Parathyroid adenoma (tissue), 2 donors: ENCODE results near the gene PRKG1.
"Not testable (repeated sequence)": the region's sequence is repeated elsewhere in the genome, so short reads cannot be mapped to it uniquely, and the experiment has no call there.

Experiments
- H2AFZ ChIP-seq: fragments of 300-600 bp; sonication (generic); one replicate; pipeline ENCODE4 v1.7.0; 2017; ENCODE audit warnings: antibody characterized with exemption, mild to moderate bottlenecking
- H3K27ac ChIP-seq: fragments of 300-600 bp; sonication (generic); one replicate; pipeline ENCODE4 v1.7.0; 2017
- H3K27me3 ChIP-seq: fragments of 300-600 bp; sonication (generic); one replicate; pipeline ENCODE4 v1.7.0; 2017; ENCODE audit warnings: low read length; ENCODE audit not compliant: control insufficient read depth, insufficient read depth
- H3K36me3 ChIP-seq: fragments of 300-600 bp; sonication (generic); one replicate; pipeline ENCODE4 v1.7.0; 2017; ENCODE audit warnings: low read length; ENCODE audit not compliant: control insufficient read depth, insufficient read depth
- H3K4me1 ChIP-seq: fragments of 300-600 bp; sonication (generic); one replicate; pipeline ENCODE4 v1.7.0; 2017; ENCODE audit warnings: control low read depth
- H3K4me2 ChIP-seq: fragments of 300-600 bp; sonication (generic); one replicate; pipeline ENCODE4 v1.7.0; 2017; ENCODE audit warnings: low read length
- H3K4me3 ChIP-seq: fragments of 300-600 bp; sonication (generic); one replicate; pipeline ENCODE4 v1.7.0; 2017; ENCODE audit warnings: low read depth, low read length
- H3K79me2 ChIP-seq: fragments of 300-600 bp; sonication (generic); one replicate; pipeline ENCODE4 v1.7.0; 2017; ENCODE audit warnings: control low read depth
- H3K9ac ChIP-seq: fragments of 300-600 bp; sonication (generic); one replicate; pipeline ENCODE4 v1.7.0; 2017; ENCODE audit warnings: mild to moderate bottlenecking
- H3K9me3 ChIP-seq: fragments of 300-600 bp; sonication (generic); one replicate; pipeline ENCODE4 v1.7.0; 2017; ENCODE audit warnings: low read length; ENCODE audit not compliant: control insufficient read depth
- TF ChIP-seq, protein P1 (sequence below): fragments of 300-600 bp; sonication (generic); IDR thresholded peaks from one replicate; pipeline ENCODE4 v1.7.0; 2017; ENCODE audit warnings: antibody characterized with exemption, mild to moderate bottlenecking
- donor health status: primary hyperparathyroidism.

Gene PRKG1

DNA sequence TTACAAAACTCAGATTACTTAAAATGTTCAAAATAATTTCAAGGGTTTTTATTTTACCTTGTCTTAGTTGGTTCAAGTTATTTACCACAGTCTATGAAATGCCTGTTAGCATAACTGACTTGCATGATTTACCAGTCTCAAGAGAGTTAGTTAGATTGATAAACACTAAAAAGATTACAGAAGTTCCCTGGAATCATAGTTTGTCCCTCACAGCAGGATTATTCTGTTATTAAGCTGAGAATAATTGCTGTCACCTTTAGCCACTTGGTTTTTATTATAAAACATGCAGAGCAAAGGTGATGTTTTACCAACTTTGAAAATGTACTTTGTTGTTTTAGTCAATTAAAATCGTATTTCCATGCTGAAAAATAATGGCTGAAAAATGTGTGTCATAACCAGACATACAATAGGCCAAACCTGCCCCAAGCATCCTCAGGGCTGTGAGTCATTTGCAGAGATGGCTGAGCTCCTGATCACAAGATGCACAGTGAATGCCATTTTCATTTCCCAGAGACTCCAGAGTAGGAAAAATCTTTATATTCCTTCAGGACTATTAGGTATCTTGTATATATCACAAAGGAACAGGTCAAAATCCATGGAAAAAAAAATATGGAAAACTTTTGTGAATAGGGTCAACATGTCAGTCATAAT lies 1152.0 kb downstream of the PRKG1 start:
- H3K4me3 ChIP-seq = no peak overlapping the region

GRCh38 chr10:52228556-52228955 lies 1154.3 kb downstream of the PRKG1 start:
- H3K36me3 ChIP-seq = no peaks in the 10 kb centered on the region
- TF ChIP-seq, protein P1, sequence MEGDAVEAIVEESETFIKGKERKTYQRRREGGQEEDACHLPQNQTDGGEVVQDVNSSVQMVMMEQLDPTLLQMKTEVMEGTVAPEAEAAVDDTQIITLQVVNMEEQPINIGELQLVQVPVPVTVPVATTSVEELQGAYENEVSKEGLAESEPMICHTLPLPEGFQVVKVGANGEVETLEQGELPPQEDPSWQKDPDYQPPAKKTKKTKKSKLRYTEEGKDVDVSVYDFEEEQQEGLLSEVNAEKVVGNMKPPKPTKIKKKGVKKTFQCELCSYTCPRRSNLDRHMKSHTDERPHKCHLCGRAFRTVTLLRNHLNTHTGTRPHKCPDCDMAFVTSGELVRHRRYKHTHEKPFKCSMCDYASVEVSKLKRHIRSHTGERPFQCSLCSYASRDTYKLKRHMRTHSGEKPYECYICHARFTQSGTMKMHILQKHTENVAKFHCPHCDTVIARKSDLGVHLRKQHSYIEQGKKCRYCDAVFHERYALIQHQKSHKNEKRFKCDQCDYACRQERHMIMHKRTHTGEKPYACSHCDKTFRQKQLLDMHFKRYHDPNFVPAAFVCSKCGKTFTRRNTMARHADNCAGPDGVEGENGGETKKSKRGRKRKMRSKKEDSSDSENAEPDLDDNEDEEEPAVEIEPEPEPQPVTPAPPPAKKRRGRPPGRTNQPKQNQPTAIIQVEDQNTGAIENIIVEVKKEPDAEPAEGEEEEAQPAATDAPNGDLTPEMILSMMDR = no peak
- H3K4me3 ChIP-seq = no peak overlapping the region
- H3K4me1 ChIP-seq = peaks cover 4% of the 10 kb centered on the region
- H3K4me2 ChIP-seq = no peak overlapping the region
- no peaks in the 10 kb centered on the region for H3K79me2 ChIP-seq
- H3K9ac ChIP-seq = no peak overlapping the region
- H2AFZ ChIP-seq = no peak overlapping the region
- no peak overlapping the region for H3K27ac ChIP-seq
- no peaks in the 10 kb centered on the region for H3K9me3 ChIP-seq
- H3K27me3 ChIP-seq = no peaks in the 10 kb centered on the region

More for the DNA sequence above, 1152.0 kb downstream of the PRKG1 start:
- H3K36me3 ChIP-seq = no peaks in the 10 kb centered on the region
- no peak overlapping the region for H3K9ac ChIP-seq
- no peak overlapping the region for H3K27ac ChIP-seq
- no peaks in the 10 kb centered on the region for H3K79me2 ChIP-seq
- TF ChIP-seq, protein P1 = no peak
- no peaks in the 10 kb centered on the region for H3K4me1 ChIP-seq
- H3K4me2 ChIP-seq = no peak overlapping the region
- no peaks in the 10 kb centered on the region for H3K27me3 ChIP-seq
- no peaks in the 10 kb centered on the region for H3K9me3 ChIP-seq
- no peak overlapping the region for H2AFZ ChIP-seq

GRCh38 chr10:52229291-52229931 lies 1155.1 kb downstream of the PRKG1 start:
- H3K9me3 ChIP-seq = no peaks in the 10 kb centered on the region
- H3K27me3 ChIP-seq = no peaks in the 10 kb centered on the region
- no peak overlapping the region for H3K9ac ChIP-seq
- H2AFZ ChIP-seq = no peak overlapping the region
- no peaks in the 10 kb centered on the region for H3K79me2 ChIP-seq
- H3K4me1 ChIP-seq = peaks cover 4% of the 10 kb centered on the region
- H3K4me2 ChIP-seq = no peak overlapping the region
- no peaks in the 10 kb centered on the region for H3K36me3 ChIP-seq
- TF ChIP-seq, protein P1 = no peak
- no peak overlapping the region for H3K4me3 ChIP-seq
- H3K27ac ChIP-seq = no peak overlapping the region

DNA sequence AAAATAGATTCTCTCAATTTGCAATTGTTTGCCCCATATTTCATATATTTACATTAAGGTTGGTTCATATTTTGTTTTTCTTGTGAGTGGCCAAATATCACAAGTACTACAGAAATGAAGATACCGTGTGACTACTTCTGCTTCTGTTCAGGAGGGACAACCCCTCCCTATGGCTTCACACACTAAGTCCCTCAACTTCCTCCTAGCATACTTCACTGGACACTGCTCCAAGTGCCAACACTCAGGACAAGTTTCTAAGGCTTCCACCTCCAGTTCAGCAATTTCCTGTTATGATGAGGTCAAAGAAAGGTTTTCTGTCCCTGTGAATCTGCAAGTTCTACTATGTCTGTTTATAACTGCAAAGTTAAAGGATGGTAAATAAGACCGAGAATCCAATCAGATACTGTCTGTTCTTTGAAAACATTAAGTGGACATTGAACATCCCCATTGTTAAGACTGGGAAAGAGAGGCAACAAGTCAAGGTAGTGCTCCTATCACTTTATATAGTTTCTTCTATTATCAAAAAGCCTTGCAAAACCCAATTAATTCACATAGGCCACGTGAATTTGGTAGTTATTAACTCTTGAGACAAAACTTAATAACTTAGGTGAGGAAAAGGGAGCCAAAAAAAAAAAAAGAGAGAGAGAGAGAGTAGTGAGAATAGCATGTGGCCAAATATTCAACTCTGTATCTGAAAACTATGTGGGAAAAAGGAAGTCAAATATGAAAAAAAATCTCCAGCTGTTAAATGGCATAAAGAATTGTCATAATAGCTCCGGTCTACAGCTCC lies 1158.5 kb downstream of the PRKG1 start:
- H3K9me3 ChIP-seq = no peaks in the 10 kb centered on the region
- H2AFZ ChIP-seq = peak overlapping the region; percentile 46
- H3K27me3 ChIP-seq = no peaks in the 10 kb centered on the region
- TF ChIP-seq, protein P1 = no peak
- H3K4me2 ChIP-seq = peak overlapping the region; percentile 31
- H3K36me3 ChIP-seq = no peaks in the 10 kb centered on the region
- no peak overlapping the region for H3K27ac ChIP-seq
- H3K4me3 ChIP-seq = no peak overlapping the region
- H3K4me1 ChIP-seq = peaks cover 4% of the 10 kb centered on the region
- H3K79me2 ChIP-seq = no peaks in the 10 kb centered on the region
- no peak overlapping the region for H3K9ac ChIP-seq

- H3K27ac ChIP-seq, H3K4me3 ChIP-seq: not testable (repeated sequence)
These were observed 1159.2 kb downstream of the PRKG1 start for GRCh38 chr10:52233351-52233991.

More at GRCh38 chr10:52233351-52233991, 1159.2 kb downstream of the PRKG1 start:
- not testable (repeated sequence) for H3K4me1 ChIP-seq, H3K9ac ChIP-seq, H3K4me2 ChIP-seq, H3K27me3 ChIP-seq, H3K36me3 ChIP-seq, H3K79me2 ChIP-seq, H3K9me3 ChIP-seq
- peak overlapping the region; percentile 46 for H2AFZ ChIP-seq
